Panc1 (cell line): ENCODE measurements around the gene PARD6G.

Experiments
- POLR2AphosphoS5 ChIP-seq: IDR thresholded peaks from 2 replicates; pipeline ENCODE4 v1.6.1; 2012; ENCODE audit warnings: mild to moderate bottlenecking, low read depth, low read length, moderate library complexity
- SIN3A ChIP-seq: IDR thresholded peaks from 2 replicates; pipeline ENCODE4 v1.6.1; 2012; ENCODE audit warnings: low read depth, mild to moderate bottlenecking, low read length, moderate library complexity, borderline replicate concordance; ENCODE audit not compliant: insufficient read depth
- TF ChIP-seq, protein P1 (sequence below): fragments of 450-650 bp; IDR thresholded peaks from 2 replicates; pipeline ENCODE4 v1.5.1; 2017; ENCODE audit warnings: mild to moderate bottlenecking
- TF ChIP-seq, protein P2 (sequence below), 2 experiments: IDR thresholded peaks; 2 replicates each; pipeline ENCODE4 v1.6.1; 2011 to 2012; ENCODE audit warnings: low read depth in 2 of 2, control low read depth in 1 of 2, low read length in 1 of 2, mild to moderate bottlenecking in 1 of 2, moderate library complexity in 1 of 2; ENCODE audit not compliant: insufficient read depth in 1 of 2

DNA sequence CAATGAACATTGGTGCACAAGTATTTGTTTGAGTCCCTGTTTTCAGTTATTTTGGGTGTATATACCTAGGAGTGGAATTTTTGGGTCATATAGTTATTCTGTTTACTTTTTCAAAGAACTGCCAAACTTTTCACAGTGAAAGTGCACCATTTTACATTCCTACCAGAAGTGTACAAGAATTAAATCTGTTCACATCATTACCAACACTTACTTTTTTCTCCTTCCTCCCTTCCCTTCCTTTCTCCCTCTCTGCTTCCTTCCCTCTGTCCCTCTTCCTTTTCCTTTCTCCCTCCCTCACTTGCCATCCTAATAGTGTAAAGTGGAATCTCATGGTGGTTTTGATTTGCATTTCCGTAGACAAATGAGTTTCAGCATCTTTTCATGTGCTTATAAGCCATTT, 126.4 kb downstream of the PARD6G start:
- TF ChIP-seq SIN3A, result no peak
- TF ChIP-seq, protein P1, sequence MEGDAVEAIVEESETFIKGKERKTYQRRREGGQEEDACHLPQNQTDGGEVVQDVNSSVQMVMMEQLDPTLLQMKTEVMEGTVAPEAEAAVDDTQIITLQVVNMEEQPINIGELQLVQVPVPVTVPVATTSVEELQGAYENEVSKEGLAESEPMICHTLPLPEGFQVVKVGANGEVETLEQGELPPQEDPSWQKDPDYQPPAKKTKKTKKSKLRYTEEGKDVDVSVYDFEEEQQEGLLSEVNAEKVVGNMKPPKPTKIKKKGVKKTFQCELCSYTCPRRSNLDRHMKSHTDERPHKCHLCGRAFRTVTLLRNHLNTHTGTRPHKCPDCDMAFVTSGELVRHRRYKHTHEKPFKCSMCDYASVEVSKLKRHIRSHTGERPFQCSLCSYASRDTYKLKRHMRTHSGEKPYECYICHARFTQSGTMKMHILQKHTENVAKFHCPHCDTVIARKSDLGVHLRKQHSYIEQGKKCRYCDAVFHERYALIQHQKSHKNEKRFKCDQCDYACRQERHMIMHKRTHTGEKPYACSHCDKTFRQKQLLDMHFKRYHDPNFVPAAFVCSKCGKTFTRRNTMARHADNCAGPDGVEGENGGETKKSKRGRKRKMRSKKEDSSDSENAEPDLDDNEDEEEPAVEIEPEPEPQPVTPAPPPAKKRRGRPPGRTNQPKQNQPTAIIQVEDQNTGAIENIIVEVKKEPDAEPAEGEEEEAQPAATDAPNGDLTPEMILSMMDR, result no peak
- no peak for TF ChIP-seq POLR2AphosphoS5
- TF ChIP-seq, protein P2, sequence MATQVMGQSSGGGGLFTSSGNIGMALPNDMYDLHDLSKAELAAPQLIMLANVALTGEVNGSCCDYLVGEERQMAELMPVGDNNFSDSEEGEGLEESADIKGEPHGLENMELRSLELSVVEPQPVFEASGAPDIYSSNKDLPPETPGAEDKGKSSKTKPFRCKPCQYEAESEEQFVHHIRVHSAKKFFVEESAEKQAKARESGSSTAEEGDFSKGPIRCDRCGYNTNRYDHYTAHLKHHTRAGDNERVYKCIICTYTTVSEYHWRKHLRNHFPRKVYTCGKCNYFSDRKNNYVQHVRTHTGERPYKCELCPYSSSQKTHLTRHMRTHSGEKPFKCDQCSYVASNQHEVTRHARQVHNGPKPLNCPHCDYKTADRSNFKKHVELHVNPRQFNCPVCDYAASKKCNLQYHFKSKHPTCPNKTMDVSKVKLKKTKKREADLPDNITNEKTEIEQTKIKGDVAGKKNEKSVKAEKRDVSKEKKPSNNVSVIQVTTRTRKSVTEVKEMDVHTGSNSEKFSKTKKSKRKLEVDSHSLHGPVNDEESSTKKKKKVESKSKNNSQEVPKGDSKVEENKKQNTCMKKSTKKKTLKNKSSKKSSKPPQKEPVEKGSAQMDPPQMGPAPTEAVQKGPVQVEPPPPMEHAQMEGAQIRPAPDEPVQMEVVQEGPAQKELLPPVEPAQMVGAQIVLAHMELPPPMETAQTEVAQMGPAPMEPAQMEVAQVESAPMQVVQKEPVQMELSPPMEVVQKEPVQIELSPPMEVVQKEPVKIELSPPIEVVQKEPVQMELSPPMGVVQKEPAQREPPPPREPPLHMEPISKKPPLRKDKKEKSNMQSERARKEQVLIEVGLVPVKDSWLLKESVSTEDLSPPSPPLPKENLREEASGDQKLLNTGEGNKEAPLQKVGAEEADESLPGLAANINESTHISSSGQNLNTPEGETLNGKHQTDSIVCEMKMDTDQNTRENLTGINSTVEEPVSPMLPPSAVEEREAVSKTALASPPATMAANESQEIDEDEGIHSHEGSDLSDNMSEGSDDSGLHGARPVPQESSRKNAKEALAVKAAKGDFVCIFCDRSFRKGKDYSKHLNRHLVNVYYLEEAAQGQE (IDR thresholded peaks at IDR 0.05; ENCODE audit: insufficient read depth in 1 of 2, low read depth in 2 of 2, low read length in 1 of 2), result no peak
